Bronchial epithelial cell (primary cell): ENCODE data around the gene GBA3. TPM values are rescaled to one million over a fixed set of nuclear protein-coding genes. Genes with fewer than 3 reads are reported as not detected.

Experiments
- DNase-seq: peaks from one replicate; pipeline ENCODE4 v3.0.0-alpha.2; 2010; ENCODE audit warnings: low read depth
- FAIRE-seq: peaks from 2 replicates; lab custom pipeline; 2011; peaks lifted over from hg19 to GRCh38; lab: Jason Lieb, UNC
- H3K27me3 ChIP-seq: 2 replicates; pipeline ENCODE4 v1.5.1; 2011; ENCODE audit warnings: low read length; ENCODE audit not compliant: control insufficient read depth, insufficient read depth
- H3K36me3 ChIP-seq: 2 replicates; pipeline ENCODE4 v1.5.1; 2011; ENCODE audit warnings: low read length; ENCODE audit not compliant: control insufficient read depth, insufficient read depth
- H3K4me3 ChIP-seq: 2 replicates; pipeline ENCODE4 v1.5.1; 2011; ENCODE audit warnings: mild to moderate bottlenecking, low read depth, low read length, control low read depth
- total RNA-seq: library from RNA; depleted of rRNA; stranded (reverse); fragments of >200 nt; gene quantifications from 2 replicates; pipeline ENCODE4 v1.2.1, GENCODE V29; 2014
- TF ChIP-seq, protein P1 (sequence below): IDR thresholded peaks from 2 replicates; pipeline ENCODE4 v1.5.1; 2011; ENCODE audit warnings: mild to moderate bottlenecking, moderate library complexity, low read length, control low read depth, inconsistent platforms; ENCODE audit not compliant: insufficient read depth, severe bottlenecking

Gene GBA3
- total RNA-seq, 1 donor from 2014 or later = under 0.01 TPM

DNA sequence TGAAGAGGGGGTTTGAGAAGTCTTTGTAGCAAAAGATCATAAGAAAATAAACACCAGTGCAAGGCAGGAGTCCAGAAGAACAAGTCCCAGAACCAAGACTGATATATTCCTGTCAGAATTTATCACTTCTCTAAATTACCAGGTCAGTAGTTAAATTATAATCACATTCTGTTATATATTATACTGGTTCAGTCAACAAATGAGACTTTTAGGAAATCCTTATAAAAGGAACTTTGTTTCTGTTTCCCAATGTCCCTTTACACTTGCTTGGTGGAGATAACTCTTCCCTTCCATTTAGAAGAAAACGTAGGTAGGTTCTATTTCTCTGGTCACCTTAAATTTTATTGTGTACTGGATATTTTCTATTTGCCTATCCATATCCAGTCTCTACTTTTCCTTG, 21.1 kb downstream of the GBA3 start:
- no peak for FAIRE-seq

DNA sequence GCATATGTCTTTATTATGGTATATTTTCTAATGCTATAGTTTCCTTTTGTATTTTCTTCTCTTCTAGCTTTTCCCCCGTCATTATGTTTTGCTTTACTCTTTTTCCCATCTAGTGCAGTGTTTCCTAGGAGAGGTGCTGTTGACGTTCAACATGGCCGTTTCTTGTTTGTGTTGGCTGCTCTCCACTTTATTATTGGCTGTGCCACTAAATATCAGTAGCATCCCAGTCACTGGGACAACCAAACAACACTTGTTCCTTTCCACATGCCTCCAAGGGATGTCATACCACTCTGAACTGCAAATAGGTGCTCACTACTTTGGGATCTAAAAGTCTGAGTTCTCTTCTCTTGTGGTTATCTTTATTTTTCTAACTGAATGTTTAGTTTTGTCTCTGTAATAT, 26.5 kb downstream of the GBA3 start:
- FAIRE-seq = no peak
- H3K27me3 ChIP-seq = no peaks in the 10 kb centered on the region
- TF ChIP-seq, protein P1, sequence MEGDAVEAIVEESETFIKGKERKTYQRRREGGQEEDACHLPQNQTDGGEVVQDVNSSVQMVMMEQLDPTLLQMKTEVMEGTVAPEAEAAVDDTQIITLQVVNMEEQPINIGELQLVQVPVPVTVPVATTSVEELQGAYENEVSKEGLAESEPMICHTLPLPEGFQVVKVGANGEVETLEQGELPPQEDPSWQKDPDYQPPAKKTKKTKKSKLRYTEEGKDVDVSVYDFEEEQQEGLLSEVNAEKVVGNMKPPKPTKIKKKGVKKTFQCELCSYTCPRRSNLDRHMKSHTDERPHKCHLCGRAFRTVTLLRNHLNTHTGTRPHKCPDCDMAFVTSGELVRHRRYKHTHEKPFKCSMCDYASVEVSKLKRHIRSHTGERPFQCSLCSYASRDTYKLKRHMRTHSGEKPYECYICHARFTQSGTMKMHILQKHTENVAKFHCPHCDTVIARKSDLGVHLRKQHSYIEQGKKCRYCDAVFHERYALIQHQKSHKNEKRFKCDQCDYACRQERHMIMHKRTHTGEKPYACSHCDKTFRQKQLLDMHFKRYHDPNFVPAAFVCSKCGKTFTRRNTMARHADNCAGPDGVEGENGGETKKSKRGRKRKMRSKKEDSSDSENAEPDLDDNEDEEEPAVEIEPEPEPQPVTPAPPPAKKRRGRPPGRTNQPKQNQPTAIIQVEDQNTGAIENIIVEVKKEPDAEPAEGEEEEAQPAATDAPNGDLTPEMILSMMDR = no peak
- no peak overlapping the region for H3K4me3 ChIP-seq
- no peak for DNase-seq
- H3K36me3 ChIP-seq = no peaks in the 10 kb centered on the region

More for the DNA sequence above, 21.1 kb downstream of the GBA3 start:
- Histone ChIP-seq H3K4me3 (no peak overlapping the region), H3K36me3 (no peaks in the 10 kb centered on the region), H3K27me3 (no peaks in the 10 kb centered on the region)
- TF ChIP-seq, protein P1 = no peak
- no peak for DNase-seq

DNA sequence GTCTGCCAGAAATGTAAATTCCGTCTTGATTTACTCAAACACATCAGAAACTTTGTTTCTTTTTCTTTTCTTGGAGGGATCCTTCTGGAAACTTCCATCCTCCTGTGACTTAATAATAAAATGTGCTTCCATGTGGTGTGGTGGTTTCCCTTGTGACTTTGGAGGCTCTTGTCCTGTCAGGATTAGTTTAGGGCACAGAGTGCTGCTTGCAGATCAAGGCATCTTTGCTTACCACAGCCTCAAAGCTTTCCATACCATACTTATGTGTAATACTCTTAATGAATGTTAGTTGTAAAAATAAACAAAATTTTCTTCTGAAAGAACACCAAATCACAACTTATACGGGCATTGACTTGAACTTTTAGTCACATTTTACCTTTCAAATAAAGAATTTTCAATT, 27.4 kb downstream of the GBA3 start:
- DNase-seq = no peak
- TF ChIP-seq, protein P1 = no peak
- no peaks in the 10 kb centered on the region for H3K36me3 ChIP-seq
- H3K4me3 ChIP-seq = no peak overlapping the region
- no peak for FAIRE-seq
- no peaks in the 10 kb centered on the region for H3K27me3 ChIP-seq

DNA sequence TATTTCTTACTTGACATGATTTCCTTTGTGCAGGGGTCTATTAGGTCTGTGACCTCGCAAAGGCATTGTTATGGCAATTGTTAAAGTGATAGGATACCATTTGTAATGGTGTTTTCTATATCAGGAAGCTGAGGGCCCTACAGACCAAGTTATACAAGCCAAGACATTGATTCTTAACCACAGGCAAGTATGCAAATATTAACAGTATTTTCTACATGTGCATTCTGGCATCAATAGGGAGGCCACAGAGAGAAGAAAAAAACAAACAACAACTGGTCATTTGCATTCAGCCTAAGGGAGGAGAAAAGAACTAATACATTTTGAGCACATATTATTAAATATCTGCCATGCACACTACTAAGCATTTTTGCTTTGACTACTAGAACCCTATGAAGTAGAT, 28.5 kb downstream of the GBA3 start:
- DNase-seq = no peak
- no peaks in the 10 kb centered on the region for H3K27me3 ChIP-seq
- no peak for FAIRE-seq
- H3K4me3 ChIP-seq = no peak overlapping the region
- no peaks in the 10 kb centered on the region for H3K36me3 ChIP-seq
- TF ChIP-seq, protein P1 = no peak

DNA sequence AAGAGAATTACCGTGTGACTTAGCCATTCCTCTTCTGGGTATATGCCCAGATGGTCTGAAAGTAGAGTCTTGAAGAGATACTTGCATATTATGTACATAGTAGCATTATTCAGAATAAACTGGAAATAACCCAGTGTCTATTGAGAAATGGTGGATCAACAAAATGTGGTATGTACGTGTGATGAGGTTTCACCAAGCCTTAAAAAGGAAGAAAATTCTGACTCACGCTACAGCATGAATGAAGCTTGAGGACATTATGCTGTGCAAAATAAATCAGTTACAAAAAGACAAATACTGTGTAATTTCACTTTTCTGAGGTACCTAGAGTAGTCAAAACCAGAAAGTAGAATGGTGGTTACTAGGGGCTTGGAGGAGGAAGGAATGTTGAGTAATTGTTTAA, 37.3 kb downstream of the GBA3 start:
- FAIRE-seq = no peak
- Histone ChIP-seq H3K27me3 (no peaks in the 10 kb centered on the region), H3K36me3 (no peaks in the 10 kb centered on the region), H3K4me3 (no peak overlapping the region)
- TF ChIP-seq, protein P1 = no peak
- no peak for DNase-seq

DNA sequence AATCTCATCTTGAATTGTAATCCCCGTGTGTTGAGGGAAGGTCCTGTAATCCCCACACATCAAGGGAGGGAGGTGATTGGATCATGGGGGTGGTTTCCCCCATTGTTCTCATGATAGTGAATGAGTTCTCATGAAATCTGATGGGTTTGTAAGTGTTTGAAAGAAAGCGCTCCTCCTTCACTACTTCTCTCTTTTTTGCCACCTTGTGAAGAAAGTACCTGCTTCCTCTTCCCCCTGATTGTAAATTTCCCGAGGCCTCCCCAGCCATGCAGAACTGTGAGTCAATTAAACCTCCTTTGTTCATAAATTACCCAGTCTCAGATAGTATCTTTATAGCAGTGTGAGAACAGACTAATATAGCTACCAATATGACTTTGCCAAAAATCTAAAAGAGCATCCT, 41.1 kb downstream of the GBA3 start:
- no peak for FAIRE-seq
- DNase-seq = no peak

More for the DNA sequence above, 41.1 kb downstream of the GBA3 start:
- Histone ChIP-seq H3K36me3 (no peaks in the 10 kb centered on the region), H3K4me3 (no peak overlapping the region), H3K27me3 (no peaks in the 10 kb centered on the region)
- TF ChIP-seq, protein P1 = no peak
